Measurements from ENCODE around the gene TXNRD1. TPM values are rescaled to one million over a fixed set of nuclear protein-coding genes. Genes with fewer than 3 reads are reported as not detected.

Gene TXNRD1
- total RNA-seq, 4 donors from 2014 or later = 243 to 594 (median 299) TPM

DNA sequence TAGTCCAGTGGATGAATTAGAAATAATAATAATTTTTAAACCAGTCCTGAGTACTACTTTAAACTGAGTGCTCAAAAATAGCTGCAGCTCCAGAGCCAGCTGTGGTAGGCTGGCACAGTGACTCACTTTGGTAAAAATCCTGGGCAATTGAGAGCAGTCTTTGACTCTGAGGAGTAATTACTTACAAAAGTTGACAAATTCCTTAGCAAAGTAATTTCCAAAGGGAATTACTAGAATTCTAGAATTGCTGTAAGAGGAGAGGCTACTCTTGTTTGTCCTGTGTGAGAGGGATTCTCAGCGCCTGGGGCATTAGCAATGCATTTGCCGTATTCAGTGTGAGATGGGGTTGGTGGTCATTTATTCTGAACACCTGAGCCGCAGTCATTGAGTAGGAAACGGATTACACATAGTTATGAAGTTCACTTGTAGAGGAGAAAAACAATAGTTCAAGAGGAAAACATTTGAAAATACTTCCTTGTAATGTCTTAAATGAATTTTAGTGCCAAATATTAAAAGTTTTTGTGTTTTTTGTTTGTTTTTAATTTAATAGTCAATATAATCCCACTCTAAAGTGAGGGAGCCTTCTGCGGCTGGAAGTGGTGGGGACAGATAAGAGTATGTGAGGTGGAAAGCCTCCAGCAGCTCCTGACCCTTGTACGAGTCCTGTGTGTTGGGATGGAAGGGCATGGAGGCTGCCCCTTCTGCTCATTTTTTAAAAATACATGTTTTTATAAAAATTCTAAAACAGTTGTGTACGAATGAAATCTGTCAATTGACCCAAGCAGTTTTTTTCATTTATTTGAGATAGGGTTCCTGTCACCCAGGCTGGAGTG, 129.9 kb downstream of the TXNRD1 start:
- Histone ChIP-seq H3K4me3 (no peak overlapping the region), H3K36me3 (peaks cover 45 to 100% (median 85%) of the 10 kb centered on the region in 4 donors), H3K4me1 (peaks cover 13 to 39% (median 22%) of the 10 kb centered on the region in 4 donors), H3K27me3 (no peaks in the 10 kb centered on the region), H3K27ac (replicated peaks in 1 of 4) (no peak overlapping the region), H3K9me3 (no peaks in the 10 kb centered on the region)
- WGBS = 87% methylated on average over 7 of the region's 7 CpGs
- no peak for DNase-seq (ENCODE audit: extremely low spot score)
- intact Hi-C loops (cut with DNase I) = no loop called here
- no peak for TF ChIP-seq CTCF (IDR thresholded peaks at IDR 0.05)
- no peak for TF ChIP-seq EP300 (IDR thresholded peaks at IDR 0.05)
- TF ChIP-seq POLR2A (IDR thresholded peaks at IDR 0.05; ENCODE audit: low read depth) = no peak
- TF ChIP-seq POLR2AphosphoS5 (IDR thresholded peaks at IDR 0.05) = no peak

- TF ChIP-seq CTCF (IDR thresholded peaks at IDR 0.05) (no peak), EP300 (IDR thresholded peaks at IDR 0.05) (no peak), POLR2AphosphoS5 (IDR thresholded peaks at IDR 0.05) (peak in 1 of 2 donors; percentile 50), POLR2A (IDR thresholded peaks at IDR 0.05; ENCODE audit: low read depth) (no peak)
- peaks cover 5 to 23% (median 11%) of the 10 kb centered on the region in 4 donors for H3K4me1 ChIP-seq
- intact Hi-C loops (cut with DNase I) = no loop called here
- no peaks in the 10 kb centered on the region for H3K9me3 ChIP-seq
- no peak overlapping the region for H3K27ac ChIP-seq (replicated peaks in 1 of 4)
- peaks cover 51 to 100% (median 86%) of the 10 kb centered on the region in 4 donors for H3K36me3 ChIP-seq
- no peaks in the 10 kb centered on the region for H3K27me3 ChIP-seq
- 82% methylated on average over 5 of the region's 5 CpGs for WGBS
- no peak overlapping the region for H3K4me3 ChIP-seq
- no peak for DNase-seq (ENCODE audit: extremely low spot score)
Observed at GRCh38 chr12:104347374-104348075, 131.9 kb downstream of the TXNRD1 start.

- H3K9me3 ChIP-seq = no peaks in the 10 kb centered on the region
- 93% methylated on average over 11 of the region's 11 CpGs for WGBS
- no peak overlapping the region for H3K4me3 ChIP-seq
- no peak overlapping the region for H3K27ac ChIP-seq (replicated peaks in 1 of 4)
- DNase-seq (ENCODE audit: extremely low spot score) = no peak
- no peaks in the 10 kb centered on the region for H3K27me3 ChIP-seq
- peaks cover 5 to 22% (median 11%) of the 10 kb centered on the region in 4 donors for H3K4me1 ChIP-seq
- intact Hi-C loops (cut with DNase I) = no loop called here
- TF ChIP-seq CTCF (IDR thresholded peaks at IDR 0.05) (no peak), EP300 (IDR thresholded peaks at IDR 0.05) (no peak), POLR2AphosphoS5 (IDR thresholded peaks at IDR 0.05) (peak; percentile 4 to 28)
- H3K36me3 ChIP-seq = peaks cover 42 to 100% (median 83%) of the 10 kb centered on the region in 4 donors
Observed at GRCh38 chr12:104348283-104348993, 132.9 kb downstream of the TXNRD1 start.

GRCh38 chr12:104348994-104349494, 133.5 kb downstream of the TXNRD1 start:
- Histone ChIP-seq H3K9me3 (no peaks in the 10 kb centered on the region), H3K27me3 (no peaks in the 10 kb centered on the region), H3K4me1 (peaks cover 5 to 16% (median 8%) of the 10 kb centered on the region in 4 donors), H3K36me3 (peaks cover 42 to 100% (median 82%) of the 10 kb centered on the region in 4 donors), H3K27ac (replicated peaks in 1 of 4) (no peak overlapping the region), H3K4me3 (no peak overlapping the region)
- 89% methylated on average over 2 of the region's 2 CpGs for WGBS
- no peak for DNase-seq (ENCODE audit: extremely low spot score)
- intact Hi-C loops (cut with DNase I) = no loop called here
- TF ChIP-seq CTCF (IDR thresholded peaks at IDR 0.05) (no peak), POLR2A (IDR thresholded peaks at IDR 0.05; ENCODE audit: low read depth) (no peak), EP300 (IDR thresholded peaks at IDR 0.05) (no peak), POLR2AphosphoS5 (IDR thresholded peaks at IDR 0.05) (no peak)

Data from esophagus muscularis mucosa (tissue), 4 donors.